Peyer's patch (tissue), 4 donors: ENCODE results near the gene PAX7. TPM values are rescaled to one million over a fixed set of nuclear protein-coding genes. Genes with fewer than 3 reads are reported as not detected.

ENCODE experiments used
- DNase-seq, 3 donors: peaks; one replicate each; pipeline ENCODE4 v3.0.0-alpha.2; 2017 to 2019
- H3K27ac ChIP-seq, 4 donors: fragments of 200-600 bp; sonication (generic); one replicate each; pipeline ENCODE4 v1.5.1; 2016 to 2019
- H3K27me3 ChIP-seq, 2 donors: fragments of 200-600 bp; sonication (generic); one replicate each; pipeline ENCODE4 v1.5.1; 2019
- H3K36me3 ChIP-seq, 3 donors: fragments of 200-600 bp; sonication (generic); one replicate each; pipeline ENCODE4 v1.5.1; 2016 to 2019
- H3K4me1 ChIP-seq, 4 donors: fragments of 200-600 bp; sonication (generic); one replicate each; pipeline ENCODE4 v1.5.1; 2016 to 2019
- H3K4me3 ChIP-seq, 4 donors: fragments of 200-600 bp; sonication (generic); 1 replicate in 3 of 4; 2 replicates in 1 of 4; pipeline ENCODE4 v1.5.1; 2016 to 2019; ENCODE audit warnings: mild to moderate bottlenecking in 1 of 4
- H3K9me3 ChIP-seq, 4 donors: fragments of 200-600 bp; sonication (generic); one replicate each; pipeline ENCODE4 v1.5.1; 2016 to 2019; ENCODE audit warnings: mild to moderate bottlenecking in 1 of 4
- POLR2A ChIP-seq, 2 donors: fragments of 450-650 bp; IDR thresholded peaks; one replicate each; pipeline ENCODE4 v1.5.1; 2017; ENCODE audit warnings: antibody characterized with exemption in 2 of 2, mild to moderate bottlenecking in 2 of 2, moderate library complexity in 2 of 2
- small RNA-seq, 2 donors: library from RNA; depleted of rRNA; stranded (forward); fragments of <200 nt; gene quantifications; one replicate each; pipeline ENCODE3, GENCODE V24; 2016
- total RNA-seq, 4 donors: library from RNA; depleted of rRNA; stranded (reverse); fragments of >200 nt; gene quantifications; one replicate each; pipeline ENCODE4 v1.1.0, GENCODE V29; 2016
- TF ChIP-seq, protein P1 (sequence below), 6 experiments: fragments of 450-650 bp in 4 of 6; fragments of 200-600 bp in 2 of 6; sonication (generic) in 1 of 6; IDR thresholded peaks; one replicate each; pipeline ENCODE4 v1.5.1; 2017 to 2019; ENCODE audit warnings: antibody characterized with exemption in 6 of 6, mild to moderate bottlenecking in 3 of 6, moderate library complexity in 1 of 6

The PAX7 gene
- total RNA-seq, 4 donors from 2014 or later: not detected

DNA sequence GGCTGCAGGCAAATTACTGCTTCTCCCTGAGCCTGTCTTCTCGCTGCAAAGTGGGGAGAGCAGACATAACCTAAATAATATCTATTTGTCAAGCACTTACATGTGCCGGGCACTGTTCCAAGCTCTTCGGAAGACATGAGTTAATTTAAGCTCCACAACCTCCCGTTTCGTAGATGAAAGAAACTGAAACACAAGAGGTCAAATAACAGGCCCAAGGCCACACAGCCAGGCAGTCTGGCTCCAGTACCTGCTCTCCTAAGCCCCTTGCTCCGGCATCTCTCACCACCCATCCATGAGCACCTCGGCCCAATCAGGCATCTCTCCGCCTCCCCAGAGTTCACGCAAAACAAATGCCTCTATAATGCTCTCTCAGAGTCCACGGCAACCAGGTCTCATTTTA, 163.4 kb downstream of the PAX7 start:
- Histone ChIP-seq H3K9me3 (peaks cover 0 to 2% (median 0%) of the 10 kb centered on the region in 4 donors), H3K4me3 (no peak overlapping the region), H3K27ac (no peak overlapping the region), H3K36me3 (no peaks in the 10 kb centered on the region), H3K4me1 (no peaks in the 10 kb centered on the region), H3K27me3 (no peaks in the 10 kb centered on the region)
- DNase-seq: no peak
- no peak for TF ChIP-seq POLR2A (IDR thresholded peaks at IDR 0.05)
- TF ChIP-seq, protein P1, sequence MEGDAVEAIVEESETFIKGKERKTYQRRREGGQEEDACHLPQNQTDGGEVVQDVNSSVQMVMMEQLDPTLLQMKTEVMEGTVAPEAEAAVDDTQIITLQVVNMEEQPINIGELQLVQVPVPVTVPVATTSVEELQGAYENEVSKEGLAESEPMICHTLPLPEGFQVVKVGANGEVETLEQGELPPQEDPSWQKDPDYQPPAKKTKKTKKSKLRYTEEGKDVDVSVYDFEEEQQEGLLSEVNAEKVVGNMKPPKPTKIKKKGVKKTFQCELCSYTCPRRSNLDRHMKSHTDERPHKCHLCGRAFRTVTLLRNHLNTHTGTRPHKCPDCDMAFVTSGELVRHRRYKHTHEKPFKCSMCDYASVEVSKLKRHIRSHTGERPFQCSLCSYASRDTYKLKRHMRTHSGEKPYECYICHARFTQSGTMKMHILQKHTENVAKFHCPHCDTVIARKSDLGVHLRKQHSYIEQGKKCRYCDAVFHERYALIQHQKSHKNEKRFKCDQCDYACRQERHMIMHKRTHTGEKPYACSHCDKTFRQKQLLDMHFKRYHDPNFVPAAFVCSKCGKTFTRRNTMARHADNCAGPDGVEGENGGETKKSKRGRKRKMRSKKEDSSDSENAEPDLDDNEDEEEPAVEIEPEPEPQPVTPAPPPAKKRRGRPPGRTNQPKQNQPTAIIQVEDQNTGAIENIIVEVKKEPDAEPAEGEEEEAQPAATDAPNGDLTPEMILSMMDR (IDR thresholded peaks at IDR 0.05): no peak

GRCh38 chr1:18794561-18794960, 163.9 kb downstream of the PAX7 start:
- H3K27ac ChIP-seq: no peak overlapping the region
- TF ChIP-seq, protein P1 (IDR thresholded peaks at IDR 0.05): no peak
- no peak for TF ChIP-seq POLR2A (IDR thresholded peaks at IDR 0.05)
- DNase-seq: no peak
- no peaks in the 10 kb centered on the region for H3K4me1 ChIP-seq
- H3K36me3 ChIP-seq: no peaks in the 10 kb centered on the region
- H3K27me3 ChIP-seq: no peaks in the 10 kb centered on the region
- no peak overlapping the region for H3K4me3 ChIP-seq
- H3K9me3 ChIP-seq: peaks cover 0 to 2% (median 0%) of the 10 kb centered on the region in 4 donors

GRCh38 chr1:18795002-18795689, 164.5 kb downstream of the PAX7 start:
- Histone ChIP-seq H3K27me3 (no peaks in the 10 kb centered on the region), H3K36me3 (no peaks in the 10 kb centered on the region), H3K27ac (no peak overlapping the region), H3K4me1 (no peaks in the 10 kb centered on the region), H3K9me3 (peaks cover 0 to 2% (median 0%) of the 10 kb centered on the region in 4 donors), H3K4me3 (no peak overlapping the region)
- TF ChIP-seq, protein P1 (IDR thresholded peaks at IDR 0.05): no peak
- TF ChIP-seq POLR2A (IDR thresholded peaks at IDR 0.05): no peak
- no peak for DNase-seq

GRCh38 chr1:18796950-18797349, 166.3 kb downstream of the PAX7 start:
- DNase-seq: no peak
- no peak overlapping the region for H3K4me3 ChIP-seq
- no peaks in the 10 kb centered on the region for H3K27me3 ChIP-seq
- peaks cover 0 to 2% (median 0%) of the 10 kb centered on the region in 4 donors for H3K9me3 ChIP-seq
- TF ChIP-seq, protein P1 (IDR thresholded peaks at IDR 0.05): no peak
- TF ChIP-seq POLR2A (IDR thresholded peaks at IDR 0.05): no peak
- no peak overlapping the region for H3K27ac ChIP-seq
- no peaks in the 10 kb centered on the region for H3K36me3 ChIP-seq
- no peaks in the 10 kb centered on the region for H3K4me1 ChIP-seq

Small RNAs within 50 kb of the gene (small RNA-seq; reads per million reads assigned to genes)
- 0 reads per million in 2 donors for gene AL031737.1

Other genes starting within 250 kb of the PAX7 start
- under 1 TPM in 3 of 4 donors, not detected in 1; 0.27 to 0.70 (median 0.38) TPM for gene KLHDC7A, start 149.9 kb upstream of the PAX7 start, total RNA-seq
- under 1 TPM in 1 of 4 donors, not detected in 3; 0.35 TPM for gene TAS1R2, start 228.8 kb downstream of the PAX7 start, total RNA-seq